HG02943 (cell line): ENCODE measurements around the gene ZFY.
"Not testable (repeated sequence)": the region's sequence is repeated elsewhere in the genome, so short reads cannot be mapped to it uniquely, and the experiment has no call there.

Experiments used
- ATAC-seq: cut with Tn5 transposase; IDR thresholded peaks from one replicate; pipeline ENCODE4 v1.9.1; 2021; ENCODE audit warnings: mild to moderate bottlenecking, low read depth, moderate library complexity; ENCODE audit not compliant: unreplicated experiment

Gene ZFY

DNA sequence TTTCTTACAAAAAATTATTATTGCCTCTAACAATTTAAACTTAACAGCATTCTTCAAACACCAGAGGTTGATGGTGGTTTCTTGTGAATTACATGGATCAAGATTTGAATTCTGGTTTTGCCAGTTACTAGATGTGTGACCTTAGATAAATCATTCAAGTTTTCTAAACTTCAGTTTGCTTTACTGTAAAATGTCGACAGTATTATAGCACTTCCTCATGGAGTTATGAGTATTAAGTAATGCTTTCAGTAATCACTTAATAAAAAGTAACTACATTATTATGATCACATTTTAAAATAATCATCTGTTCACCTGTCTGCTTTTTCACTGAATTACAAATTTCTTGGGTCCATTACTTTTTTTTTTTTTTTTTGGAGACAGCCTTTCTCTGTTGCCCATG is 37.5 kb downstream of the ZFY start:
- no peak for ATAC-seq

DNA sequence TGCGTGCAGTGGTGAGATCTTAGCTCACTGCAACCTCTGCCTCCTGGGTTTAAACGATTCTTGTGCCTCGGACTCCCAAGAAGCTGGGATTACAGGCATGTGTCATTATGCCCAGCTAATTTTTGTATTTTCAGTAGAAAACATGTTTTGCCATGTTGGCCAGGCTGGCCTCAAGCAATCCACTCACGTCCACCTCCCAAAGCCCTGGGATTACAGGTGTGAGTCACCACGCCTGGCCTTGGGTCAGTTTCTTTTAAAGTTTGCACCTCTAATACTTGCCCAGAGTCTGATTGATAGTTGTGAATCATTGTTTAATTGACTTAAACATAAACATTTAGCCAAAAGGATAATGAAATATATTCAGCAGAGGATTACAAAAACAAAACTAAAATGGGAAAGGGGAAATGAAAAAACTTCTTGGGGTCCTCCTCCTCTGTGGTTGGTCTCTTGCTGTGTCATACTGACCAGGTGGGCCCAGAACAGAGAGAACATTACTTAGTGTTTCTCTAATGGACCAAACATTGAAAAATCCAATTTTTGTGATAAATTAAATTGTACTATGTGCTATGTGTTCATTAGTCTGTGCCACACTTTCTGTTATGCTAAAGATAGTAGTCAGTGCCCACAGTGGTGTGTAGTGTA is 38.0 kb downstream of the ZFY start:
- no peak for ATAC-seq

GRCh38 chrY:2979283-2979682 is 44.1 kb downstream of the ZFY start:
- no peak for ATAC-seq

DNA sequence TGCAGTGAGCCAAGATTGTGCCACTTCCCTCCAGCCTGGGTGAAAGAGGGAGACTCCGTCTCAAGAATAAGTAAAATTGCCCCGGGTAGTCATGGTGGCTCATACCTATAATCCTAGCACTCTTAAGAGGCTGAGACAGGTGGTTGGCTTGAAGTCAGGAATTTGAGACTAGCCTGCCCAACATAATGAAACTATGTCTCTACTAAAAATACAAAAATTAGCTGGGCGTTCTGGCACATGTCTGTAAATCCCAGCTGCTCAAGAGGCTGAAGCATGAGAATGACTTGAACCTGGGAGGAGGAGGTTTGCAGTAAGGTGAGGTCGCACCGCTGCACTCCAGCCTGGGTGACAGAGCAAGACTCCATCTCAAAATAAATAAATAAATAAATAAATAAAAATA is 49.3 kb downstream of the ZFY start:
- ATAC-seq = no peak

GRCh38 chrY:2987178-2987577 is 52.0 kb downstream of the ZFY start:
- ATAC-seq = not testable (repeated sequence)

DNA sequence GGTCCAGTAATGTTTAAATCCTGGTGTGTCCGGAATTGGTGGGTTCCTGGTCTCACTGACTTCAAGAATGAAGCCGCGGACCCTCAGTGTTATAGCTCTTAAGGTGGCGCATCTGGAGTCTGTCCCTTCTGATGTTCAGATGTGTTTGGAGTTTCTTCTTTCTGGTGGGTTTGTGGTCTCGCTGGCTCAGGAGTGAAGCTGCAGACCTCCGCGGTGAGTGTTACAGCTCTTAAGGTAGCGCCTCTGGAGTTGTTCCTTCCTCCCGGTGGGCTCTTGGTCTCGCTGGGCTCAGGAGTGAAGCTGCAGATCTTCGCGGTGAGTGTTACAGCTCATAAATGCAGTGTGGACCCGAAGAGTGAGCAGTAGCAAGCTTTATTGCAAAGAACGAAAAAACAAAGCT is 62.2 kb downstream of the ZFY start:
- ATAC-seq = not testable (repeated sequence)

DNA sequence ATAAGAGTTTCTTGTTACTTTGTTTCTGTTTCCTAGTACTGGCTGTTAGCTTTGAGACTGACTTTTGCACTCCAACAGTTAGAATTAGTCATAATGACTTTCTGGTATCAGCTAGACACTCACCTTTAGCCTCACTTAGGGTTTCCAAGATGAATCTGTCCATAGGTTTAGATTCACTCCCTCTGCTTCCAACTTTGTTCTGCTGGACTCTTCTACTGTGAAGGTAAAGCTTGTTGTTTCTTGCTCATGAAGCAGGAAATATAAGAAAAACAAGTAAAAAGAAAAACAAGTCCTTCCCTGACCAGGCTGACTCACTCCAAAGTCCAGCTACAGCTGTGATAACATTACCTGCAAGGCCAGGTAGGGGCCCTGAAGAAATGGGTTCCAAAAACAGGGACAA is 67.0 kb downstream of the ZFY start:
- ATAC-seq = no peak

DNA sequence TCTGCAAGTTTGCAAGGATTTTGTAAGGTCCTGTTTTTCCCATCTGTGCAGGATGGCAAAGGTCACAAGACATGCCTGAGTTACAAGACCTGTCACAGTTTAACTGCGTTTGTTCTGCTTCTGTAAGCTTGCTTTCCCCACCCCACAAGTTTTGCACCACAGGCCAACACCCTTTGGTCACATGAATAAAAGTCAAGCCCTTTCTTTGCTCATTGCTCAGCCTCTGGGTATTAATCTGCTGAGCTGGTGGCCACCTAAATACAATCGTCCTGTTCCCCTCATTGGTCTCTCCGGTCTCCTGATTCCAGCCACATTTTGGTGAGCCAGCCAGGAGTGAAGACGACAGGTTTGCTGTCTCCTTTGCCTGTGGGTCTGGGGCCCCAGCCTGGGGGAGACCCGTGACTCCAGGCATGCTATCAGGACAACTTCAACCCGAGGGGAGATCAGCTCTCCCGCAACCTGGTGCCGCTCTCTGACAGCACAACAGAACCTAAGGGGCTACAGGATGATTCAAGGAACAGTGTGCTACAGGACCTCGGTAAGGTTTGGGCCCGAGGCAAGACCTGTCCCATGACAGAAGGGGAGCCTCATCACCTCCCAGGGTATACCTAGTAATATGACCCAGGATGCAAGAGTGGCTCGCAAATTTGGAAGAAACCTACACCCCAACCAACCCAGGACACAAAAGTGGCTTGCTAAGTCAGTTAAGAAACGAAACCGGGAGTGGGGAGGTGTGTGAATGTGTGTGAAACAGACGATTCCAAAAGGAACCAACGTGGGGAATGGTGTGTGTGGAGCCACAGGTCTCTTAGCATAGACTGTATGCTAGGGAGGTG is 67.7 kb downstream of the ZFY start:
- no peak for ATAC-seq

DNA sequence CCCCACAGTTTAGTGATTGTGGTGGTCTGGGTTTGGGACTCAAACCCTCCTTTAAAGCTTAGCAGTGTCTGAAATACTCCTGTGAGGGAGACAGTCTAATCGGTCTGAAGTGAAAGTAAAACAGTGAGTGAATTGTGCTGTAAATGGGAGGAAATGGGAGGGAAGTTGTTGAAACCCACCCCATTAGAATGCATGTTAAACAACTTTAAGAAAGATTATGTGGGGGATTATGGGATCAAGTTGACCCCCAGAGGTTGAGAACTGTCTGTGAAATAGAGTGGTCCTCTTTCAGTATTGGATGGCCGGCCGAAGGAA is 68.3 kb downstream of the ZFY start:
- no peak for ATAC-seq

- no peak for ATAC-seq
Measured at GRCh38 chrY:3003846-3004245, 68.7 kb downstream of the ZFY start.

DNA sequence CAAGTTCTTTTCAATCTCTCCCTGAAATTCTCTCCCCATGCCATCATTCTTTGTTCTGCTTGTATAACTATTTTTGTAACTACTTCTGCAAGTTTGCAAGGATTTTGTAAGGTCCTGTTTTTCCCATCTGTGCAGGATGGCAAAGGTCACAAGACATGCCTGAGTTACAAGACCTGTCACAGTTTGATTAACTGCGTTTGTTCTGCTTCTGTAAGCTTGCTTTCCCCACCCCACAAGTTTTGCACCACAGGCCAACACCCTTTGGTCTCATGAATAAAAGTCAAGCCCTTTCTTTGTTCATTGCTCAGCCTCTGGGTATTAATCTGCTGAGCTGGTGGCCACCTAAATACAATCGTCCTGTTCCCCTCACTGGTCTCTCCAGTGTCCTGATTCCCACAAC is 70.8 kb downstream of the ZFY start:
- ATAC-seq = not testable (repeated sequence)

DNA sequence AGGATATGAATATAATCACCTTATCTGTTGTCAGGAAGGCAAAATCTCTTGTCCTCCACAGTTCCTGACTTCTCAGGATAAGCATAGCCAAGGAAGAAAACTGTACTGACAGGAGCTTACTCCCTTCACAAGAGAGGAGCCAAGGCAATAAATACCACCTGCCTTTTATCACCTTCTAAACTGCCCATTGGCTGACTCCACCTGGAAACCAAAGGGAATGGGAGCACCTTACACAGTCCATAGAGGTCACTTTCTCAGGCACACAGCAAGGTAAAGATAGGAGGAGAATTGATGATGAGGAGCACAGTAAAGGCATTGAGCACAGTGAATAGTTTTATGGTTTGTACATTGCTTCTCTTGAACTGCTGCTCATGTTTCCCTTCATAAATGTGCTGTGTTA is 72.8 kb downstream of the ZFY start:
- no peak for ATAC-seq

GRCh38 chrY:3012226-3012625 is 77.0 kb downstream of the ZFY start:
- ATAC-seq = no peak

- no peak for ATAC-seq
Measured at GRCh38 chrY:3016594-3016993, 81.4 kb downstream of the ZFY start.

- no peak for ATAC-seq
Measured at GRCh38 chrY:3018546-3018945, 83.4 kb downstream of the ZFY start.

- ATAC-seq = no peak
Measured at GRCh38 chrY:3019584-3019983, 84.4 kb downstream of the ZFY start.

GRCh38 chrY:3021176-3021575 is 86.0 kb downstream of the ZFY start:
- ATAC-seq = no peak

- no peak for ATAC-seq
Measured at GRCh38 chrY:3023606-3024005, 88.4 kb downstream of the ZFY start.

DNA sequence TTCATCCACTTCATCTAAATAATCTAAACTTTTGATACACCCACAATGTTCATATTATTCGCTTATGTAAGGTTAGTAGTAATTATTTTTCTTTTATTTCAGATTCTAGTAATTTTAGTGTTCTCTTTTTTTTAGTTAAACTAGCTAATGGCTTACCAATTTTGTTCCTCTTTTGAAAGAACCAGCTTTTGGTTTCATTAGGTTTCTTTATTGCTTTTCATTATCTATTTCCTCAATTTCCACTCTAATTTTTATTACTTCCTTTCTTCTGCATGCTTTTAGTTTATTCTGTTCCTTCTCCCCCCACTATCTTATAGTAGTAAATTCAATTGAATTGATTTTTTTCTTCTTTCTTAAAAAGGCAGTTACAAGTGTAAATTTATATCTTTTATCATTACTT is 90.2 kb downstream of the ZFY start:
- ATAC-seq = no peak
